GM23338 (cell line): ENCODE data around the gene CPLX4. TPM values are rescaled to one million over a fixed set of nuclear protein-coding genes. Genes with fewer than 3 reads are reported as not detected.

Source experiments
- ATAC-seq: fragments of 200-7000 bp; cut with Tn5 transposase; 3 replicates; pipeline ENCODE4 v1.9.1; 2020
- DNase-seq: peaks from one replicate; pipeline ENCODE4 v3.0.0-alpha.2; 2015; ENCODE audit warnings: low spot score
- H2AFZ ChIP-seq: fragments of 200-600 bp; sonication (generic); 2 replicates; pipeline ENCODE4 v1.8.0; 2016; ENCODE audit warnings: antibody characterized with exemption, mild to moderate bottlenecking, moderate library complexity
- H3F3A ChIP-seq: fragments of 200-600 bp; sonication (generic); replicated peaks from 2 replicates; pipeline ENCODE4 v1.8.0; 2017; ENCODE audit warnings: antibody characterized with exemption, mixed run types, low read depth
- H3K27ac ChIP-seq: fragments of 200-600 bp; sonication (generic); 2 replicates; pipeline ENCODE4 v1.6.1; 2016; ENCODE audit warnings: low read depth
- H3K27me3 ChIP-seq: fragments of 200-600 bp; sonication (generic); 2 replicates; pipeline ENCODE4 v1.8.0; 2016; ENCODE audit warnings: mild to moderate bottlenecking, mixed run types, moderate library complexity; ENCODE audit not compliant: insufficient read depth
- H3K36me3 ChIP-seq: fragments of 200-600 bp; sonication (generic); 2 replicates; pipeline ENCODE4 v1.8.0; 2016; ENCODE audit warnings: mild to moderate bottlenecking; ENCODE audit not compliant: insufficient read depth
- H3K4me1 ChIP-seq: fragments of 200-600 bp; sonication (generic); 2 replicates; pipeline ENCODE4 v1.8.0; 2016; ENCODE audit warnings: mild to moderate bottlenecking, moderate library complexity; ENCODE audit not compliant: insufficient read depth
- H3K4me2 ChIP-seq: fragments of 200-600 bp; sonication (generic); 2 replicates; pipeline ENCODE4 v1.7.1; 2017; ENCODE audit warnings: mixed run types
- H3K4me3 ChIP-seq: fragments of 200-600 bp; sonication (generic); 2 replicates; pipeline ENCODE4 v1.6.1; 2016; ENCODE audit warnings: mixed run types
- H3K79me2 ChIP-seq: fragments of 200-600 bp; sonication (generic); replicated peaks from 2 replicates; pipeline ENCODE4 v1.8.0; 2017; ENCODE audit warnings: mild to moderate bottlenecking; ENCODE audit not compliant: insufficient read depth
- H3K9me2 ChIP-seq: fragments of 200-600 bp; sonication (generic); 2 replicates; pipeline ENCODE4 v1.8.0; 2017; ENCODE audit not compliant: insufficient read depth
- H4K20me1 ChIP-seq: fragments of 200-600 bp; sonication (generic); replicated peaks from 2 replicates; pipeline ENCODE4 v1.8.0; 2017; ENCODE audit warnings: mild to moderate bottlenecking; ENCODE audit not compliant: insufficient read depth
- H3K27ac Mint-ChIP-seq: 2 replicates; pipeline ENCODE4 v1.8.0; 2020; ENCODE audit warnings: inconsistent platforms, mild to moderate bottlenecking, moderate library complexity, mixed read lengths
- H3K27me3 Mint-ChIP-seq: 3 replicates; pipeline ENCODE4 v1.8.0; 2022; ENCODE audit warnings: low read depth, mild to moderate bottlenecking, moderate library complexity, mixed read lengths, inconsistent platforms; ENCODE audit not compliant: insufficient read depth, poor library complexity
- H3K36me3 Mint-ChIP-seq: 3 replicates; pipeline ENCODE4 v1.8.0; 2021; ENCODE audit warnings: low read depth, mild to moderate bottlenecking, inconsistent platforms, moderate library complexity, mixed read lengths
- H3K4me1 Mint-ChIP-seq: 3 replicates; pipeline ENCODE4 v1.8.0; 2020; ENCODE audit warnings: mild to moderate bottlenecking, inconsistent platforms, mixed read lengths
- H3K4me3 Mint-ChIP-seq: 3 replicates; pipeline ENCODE4 v1.8.0; 2021; ENCODE audit warnings: moderate library complexity, mild to moderate bottlenecking, inconsistent platforms, mixed read lengths
- H3K9me3 Mint-ChIP-seq: 3 replicates; pipeline ENCODE4 v1.8.0; 2020; ENCODE audit warnings: moderate library complexity, mild to moderate bottlenecking, inconsistent platforms, mixed read lengths
- CREB1 ChIP-seq: fragments of 250-450 bp; sonication (Bioruptor Pico); IDR thresholded peaks from 2 replicates; pipeline ENCODE4 v1.5.0; 2020; ENCODE audit warnings: low read depth, mild to moderate bottlenecking, moderate library complexity
- EZH2 ChIP-seq: fragments of 200-600 bp; sonication (generic); IDR thresholded peaks from one replicate; pipeline ENCODE4 v1.8.0; 2017; ENCODE audit warnings: antibody characterized with exemption, mild to moderate bottlenecking, low read depth; ENCODE audit not compliant: unreplicated experiment
- EZH2phosphoT487 ChIP-seq: fragments of 200-600 bp; sonication (generic); IDR thresholded peaks from one replicate; pipeline ENCODE4 v1.8.1; 2018; ENCODE audit warnings: antibody characterized with exemption; ENCODE audit not compliant: unreplicated experiment
- NANOG ChIP-seq: IDR thresholded peaks from 2 replicates; pipeline ENCODE4 v1.6.1; 2016; ENCODE audit warnings: antibody characterized with exemption, borderline replicate concordance
- POLR2AphosphoS5 ChIP-seq: IDR thresholded peaks from 2 replicates; pipeline ENCODE4 v1.6.1; 2016; ENCODE audit warnings: antibody characterized with exemption, low read depth
- ZNF114 ChIP-seq: fragments of 250-450 bp; sonication (Bioruptor Pico); IDR thresholded peaks from 2 replicates; pipeline ENCODE4 v1.5.0; 2020; ENCODE audit warnings: mild to moderate bottlenecking, moderate library complexity
- ZNF331 ChIP-seq: fragments of 250-450 bp; sonication (Bioruptor Pico); IDR thresholded peaks from 2 replicates; pipeline ENCODE4 v1.5.0; 2020; ENCODE audit warnings: low read depth, mild to moderate bottlenecking, moderate library complexity
- polyA plus RNA-seq: library from polyadenylated mRNA; unstranded; fragments of >200 nt; fragmentation: Nextera tagmentation; extraction: Ambion mirVana; gene quantifications from 2 replicates; pipeline ENCODE4 v1.2.1, GENCODE V29; 2016
- total RNA-seq: library from RNA; depleted of rRNA; stranded (reverse); fragments of >200 nt; shearing (Covaris generic); gene quantifications from 2 replicates; pipeline ENCODE4 v1.2.3, GENCODE V29; 2014
- TF ChIP-seq, protein P1 (sequence below): fragments of 250-450 bp; sonication (Bioruptor Pico); IDR thresholded peaks from 2 replicates; pipeline ENCODE4 v1.5.0; 2020; ENCODE audit warnings: mild to moderate bottlenecking, moderate library complexity
- TF ChIP-seq, protein P2 (sequence below), 2 experiments: fragments of 200-600 bp in 1 of 2; sonication (generic) in 1 of 2; conservative IDR thresholded peaks; 2 replicates each; pipeline versions ENCODE4 v1.5.1 to v1.6.1; 2016 to 2017; ENCODE audit warnings: antibody characterized with exemption in 2 of 2, low read depth in 2 of 2, mild to moderate bottlenecking in 2 of 2, moderate library complexity in 1 of 2

Gene CPLX4
- total and polyA plus RNA-seq, 2 experiments from 2014 or later = not detected

DNA sequence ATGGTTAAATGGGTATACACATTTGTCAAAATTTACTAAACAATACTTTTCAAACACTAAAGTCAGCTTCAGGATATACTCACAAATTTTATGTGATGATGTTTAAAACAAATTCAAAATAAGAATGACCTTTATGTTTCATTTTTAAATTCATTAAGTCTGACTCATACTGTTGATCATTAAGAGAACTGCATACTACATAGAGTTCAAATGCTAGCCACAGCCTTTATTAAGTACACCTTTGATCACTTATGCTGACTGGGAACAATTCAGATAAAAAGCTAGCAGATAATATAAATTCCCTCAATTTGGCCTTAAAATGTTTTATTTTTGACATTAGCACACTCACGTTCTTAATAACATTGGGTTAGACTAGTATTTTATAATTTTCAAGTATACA is 26.5 kb upstream of the CPLX4 start:
- peaks cover 76% of the 10 kb centered on the region for H3K36me3 Mint-ChIP-seq
- Histone ChIP-seq H3K4me3 (no peak overlapping the region), H3K27ac (no peak overlapping the region), H3K4me2 (no peak overlapping the region), H2AFZ (no peak overlapping the region), H3K79me2 (peaks cover 48% of the 10 kb centered on the region), H3K4me1 (no peaks in the 10 kb centered on the region), H3K27me3 (no peaks in the 10 kb centered on the region), H4K20me1 (peaks cover 29% of the 10 kb centered on the region; the same call in 1 of the 2 replicates), H3F3A (no peaks in the 10 kb centered on the region), H3K9me2 (no peaks in the 10 kb centered on the region), H3K36me3 (peaks cover 56% of the 10 kb centered on the region)
- peaks cover under 1% of the 10 kb centered on the region for H3K27me3 Mint-ChIP-seq
- no peak overlapping the region for H3K4me3 Mint-ChIP-seq
- TF ChIP-seq EZH2phosphoT487 (no peak), ZNF114 (CRISPR knock-in tag) (no peak), POLR2AphosphoS5 (no peak), ZNF331 (CRISPR knock-in tag) (no peak), NANOG (no peak)
- TF ChIP-seq, protein P1, sequence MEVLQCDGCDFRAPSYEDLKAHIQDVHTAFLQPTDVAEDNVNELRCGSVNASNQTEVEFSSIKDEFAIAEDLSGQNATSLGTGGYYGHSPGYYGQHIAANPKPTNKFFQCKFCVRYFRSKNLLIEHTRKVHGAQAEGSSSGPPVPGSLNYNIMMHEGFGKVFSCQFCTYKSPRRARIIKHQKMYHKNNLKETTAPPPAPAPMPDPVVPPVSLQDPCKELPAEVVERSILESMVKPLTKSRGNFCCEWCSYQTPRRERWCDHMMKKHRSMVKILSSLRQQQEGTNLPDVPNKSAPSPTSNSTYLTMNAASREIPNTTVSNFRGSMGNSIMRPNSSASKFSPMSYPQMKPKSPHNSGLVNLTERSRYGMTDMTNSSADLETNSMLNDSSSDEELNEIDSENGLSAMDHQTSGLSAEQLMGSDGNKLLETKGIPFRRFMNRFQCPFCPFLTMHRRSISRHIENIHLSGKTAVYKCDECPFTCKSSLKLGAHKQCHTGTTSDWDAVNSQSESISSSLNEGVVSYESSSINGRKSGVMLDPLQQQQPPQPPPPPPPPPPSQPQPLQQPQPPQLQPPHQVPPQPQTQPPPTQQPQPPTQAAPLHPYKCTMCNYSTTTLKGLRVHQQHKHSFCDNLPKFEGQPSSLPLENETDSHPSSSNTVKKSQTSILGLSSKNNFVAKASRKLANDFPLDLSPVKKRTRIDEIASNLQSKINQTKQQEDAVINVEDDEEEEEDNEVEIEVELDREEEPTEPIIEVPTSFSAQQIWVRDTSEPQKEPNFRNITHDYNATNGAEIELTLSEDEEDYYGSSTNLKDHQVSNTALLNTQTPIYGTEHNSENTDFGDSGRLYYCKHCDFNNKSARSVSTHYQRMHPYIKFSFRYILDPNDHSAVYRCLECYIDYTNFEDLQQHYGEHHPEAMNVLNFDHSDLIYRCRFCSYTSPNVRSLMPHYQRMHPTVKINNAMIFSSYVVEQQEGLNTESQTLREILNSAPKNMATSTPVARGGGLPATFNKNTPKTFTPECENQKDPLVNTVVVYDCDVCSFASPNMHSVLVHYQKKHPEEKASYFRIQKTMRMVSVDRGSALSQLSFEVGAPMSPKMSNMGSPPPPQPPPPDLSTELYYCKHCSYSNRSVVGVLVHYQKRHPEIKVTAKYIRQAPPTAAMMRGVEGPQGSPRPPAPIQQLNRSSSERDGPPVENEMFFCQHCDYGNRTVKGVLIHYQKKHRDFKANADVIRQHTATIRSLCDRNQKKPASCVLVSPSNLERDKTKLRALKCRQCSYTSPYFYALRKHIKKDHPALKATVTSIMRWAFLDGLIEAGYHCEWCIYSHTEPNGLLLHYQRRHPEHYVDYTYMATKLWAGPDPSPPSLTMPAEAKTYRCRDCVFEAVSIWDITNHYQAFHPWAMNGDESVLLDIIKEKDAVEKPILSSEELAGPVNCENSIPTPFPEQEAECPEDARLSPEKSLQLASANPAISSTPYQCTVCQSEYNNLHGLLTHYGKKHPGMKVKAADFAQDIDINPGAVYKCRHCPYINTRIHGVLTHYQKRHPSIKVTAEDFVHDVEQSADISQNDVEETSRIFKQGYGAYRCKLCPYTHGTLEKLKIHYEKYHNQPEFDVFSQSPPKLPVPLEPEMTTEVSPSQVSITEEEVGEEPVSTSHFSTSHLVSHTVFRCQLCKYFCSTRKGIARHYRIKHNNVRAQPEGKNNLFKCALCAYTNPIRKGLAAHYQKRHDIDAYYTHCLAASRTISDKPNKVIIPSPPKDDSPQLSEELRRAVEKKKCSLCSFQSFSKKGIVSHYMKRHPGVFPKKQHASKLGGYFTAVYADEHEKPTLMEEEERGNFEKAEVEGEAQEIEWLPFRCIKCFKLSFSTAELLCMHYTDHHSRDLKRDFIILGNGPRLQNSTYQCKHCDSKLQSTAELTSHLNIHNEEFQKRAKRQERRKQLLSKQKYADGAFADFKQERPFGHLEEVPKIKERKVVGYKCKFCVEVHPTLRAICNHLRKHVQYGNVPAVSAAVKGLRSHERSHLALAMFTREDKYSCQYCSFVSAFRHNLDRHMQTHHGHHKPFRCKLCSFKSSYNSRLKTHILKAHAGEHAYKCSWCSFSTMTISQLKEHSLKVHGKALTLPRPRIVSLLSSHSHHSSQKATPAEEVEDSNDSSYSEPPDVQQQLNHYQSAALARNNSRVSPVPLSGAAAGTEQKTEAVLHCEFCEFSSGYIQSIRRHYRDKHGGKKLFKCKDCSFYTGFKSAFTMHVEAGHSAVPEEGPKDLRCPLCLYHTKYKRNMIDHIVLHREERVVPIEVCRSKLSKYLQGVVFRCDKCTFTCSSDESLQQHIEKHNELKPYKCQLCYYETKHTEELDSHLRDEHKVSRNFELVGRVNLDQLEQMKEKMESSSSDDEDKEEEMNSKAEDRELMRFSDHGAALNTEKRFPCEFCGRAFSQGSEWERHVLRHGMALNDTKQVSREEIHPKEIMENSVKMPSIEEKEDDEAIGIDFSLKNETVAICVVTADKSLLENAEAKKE (CRISPR knock-in tag) = no peak
- H3K27ac Mint-ChIP-seq = no peak overlapping the region
- ATAC-seq = no peak
- no peaks in the 10 kb centered on the region; the same call in 1 of the 3 replicates for H3K4me1 Mint-ChIP-seq
- DNase-seq = no peak
- H3K9me3 Mint-ChIP-seq = no peaks in the 10 kb centered on the region

DNA sequence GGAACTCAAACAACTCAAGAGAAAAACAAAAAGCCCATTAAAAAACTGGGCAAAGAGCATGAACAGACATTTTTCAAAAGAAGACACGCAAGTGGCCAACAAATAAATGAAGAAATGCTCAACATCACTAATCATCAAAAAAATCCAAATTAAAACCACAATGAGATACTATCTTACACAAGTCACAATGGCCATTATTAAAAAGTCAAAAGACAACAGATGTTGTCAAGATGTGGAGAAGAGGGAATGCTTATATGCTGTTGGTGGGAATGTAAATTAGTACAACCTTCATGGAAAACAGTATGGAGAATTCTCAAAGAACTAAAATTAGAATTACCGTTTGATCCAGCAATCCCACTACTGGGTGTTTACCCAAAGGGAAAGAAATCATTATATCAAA is 25.5 kb upstream of the CPLX4 start:
- peaks cover 2% of the 10 kb centered on the region for H3K27me3 Mint-ChIP-seq
- Histone ChIP-seq H3K9me2 (no peaks in the 10 kb centered on the region), H3F3A (no peaks in the 10 kb centered on the region), H3K27me3 (no peaks in the 10 kb centered on the region), H2AFZ (no peak overlapping the region), H3K36me3 (peaks cover 46% of the 10 kb centered on the region), H3K4me1 (no peaks in the 10 kb centered on the region), H3K79me2 (peaks cover 48% of the 10 kb centered on the region), H3K4me2 (no peak overlapping the region), H3K27ac (no peak overlapping the region), H3K4me3 (no peak overlapping the region), H4K20me1 (peaks cover 29% of the 10 kb centered on the region; the same call in 1 of the 2 replicates)
- DNase-seq (no peak), ATAC-seq (no peak)
- peaks cover 75% of the 10 kb centered on the region for H3K36me3 Mint-ChIP-seq
- no peaks in the 10 kb centered on the region; the same call in 1 of the 3 replicates for H3K4me1 Mint-ChIP-seq
- H3K4me3 Mint-ChIP-seq = no peak overlapping the region
- no peaks in the 10 kb centered on the region for H3K9me3 Mint-ChIP-seq
- H3K27ac Mint-ChIP-seq = no peak overlapping the region
- TF ChIP-seq POLR2AphosphoS5 (no peak), EZH2phosphoT487 (no peak), EZH2 (no peak), CREB1 (CRISPR knock-in tag) (no peak), NANOG (no peak)
- TF ChIP-seq, protein P2, sequence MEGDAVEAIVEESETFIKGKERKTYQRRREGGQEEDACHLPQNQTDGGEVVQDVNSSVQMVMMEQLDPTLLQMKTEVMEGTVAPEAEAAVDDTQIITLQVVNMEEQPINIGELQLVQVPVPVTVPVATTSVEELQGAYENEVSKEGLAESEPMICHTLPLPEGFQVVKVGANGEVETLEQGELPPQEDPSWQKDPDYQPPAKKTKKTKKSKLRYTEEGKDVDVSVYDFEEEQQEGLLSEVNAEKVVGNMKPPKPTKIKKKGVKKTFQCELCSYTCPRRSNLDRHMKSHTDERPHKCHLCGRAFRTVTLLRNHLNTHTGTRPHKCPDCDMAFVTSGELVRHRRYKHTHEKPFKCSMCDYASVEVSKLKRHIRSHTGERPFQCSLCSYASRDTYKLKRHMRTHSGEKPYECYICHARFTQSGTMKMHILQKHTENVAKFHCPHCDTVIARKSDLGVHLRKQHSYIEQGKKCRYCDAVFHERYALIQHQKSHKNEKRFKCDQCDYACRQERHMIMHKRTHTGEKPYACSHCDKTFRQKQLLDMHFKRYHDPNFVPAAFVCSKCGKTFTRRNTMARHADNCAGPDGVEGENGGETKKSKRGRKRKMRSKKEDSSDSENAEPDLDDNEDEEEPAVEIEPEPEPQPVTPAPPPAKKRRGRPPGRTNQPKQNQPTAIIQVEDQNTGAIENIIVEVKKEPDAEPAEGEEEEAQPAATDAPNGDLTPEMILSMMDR (conservative IDR thresholded peaks at IDR 0.05; ENCODE audit: low read depth in 2 of 2) = no peak
